Mesothelial cell of epicardium (in vitro differentiated cells): Measurements from ENCODE around the gene GMDS. TPM values are rescaled to one million over a fixed set of nuclear protein-coding genes. Genes with fewer than 3 reads are reported as not detected.
"Not testable (repeated sequence)": the region's sequence is repeated elsewhere in the genome, so short reads cannot be mapped to it uniquely, and the experiment has no call there.

Source experiments
- DNase-seq, 2 experiments: peaks; one replicate each; pipeline ENCODE4 v3.0.0; 2021; ENCODE audit warnings: low spot score in 2 of 2; ENCODE audit not compliant: unreplicated experiment in 2 of 2
- H3K27ac Mint-ChIP-seq: 2 replicates; pipeline ENCODE4 v1.8.0; 2021; ENCODE audit warnings: mixed read lengths
- H3K27me3 Mint-ChIP-seq: 2 replicates; pipeline ENCODE4 v1.8.0; 2021; ENCODE audit warnings: low read depth, mixed read lengths
- H3K36me3 Mint-ChIP-seq: 2 replicates; pipeline ENCODE4 v1.8.0; 2021; ENCODE audit warnings: mixed read lengths
- H3K4me1 Mint-ChIP-seq: 2 replicates; pipeline ENCODE4 v1.8.0; 2021; ENCODE audit warnings: mixed read lengths
- H3K4me3 Mint-ChIP-seq: 2 replicates; pipeline ENCODE4 v1.8.0; 2021; ENCODE audit warnings: mild to moderate bottlenecking, moderate library complexity, mixed read lengths
- H3K9me3 Mint-ChIP-seq: 2 replicates; pipeline ENCODE4 v1.8.0; 2021; ENCODE audit warnings: mixed read lengths
- CTCF ChIP-seq: fragments of 200-600 bp; sonication (generic); IDR thresholded peaks from one replicate; pipeline ENCODE4 v1.5.0; 2021; ENCODE audit warnings: antibody characterized with exemption; ENCODE audit not compliant: unreplicated experiment
- total RNA-seq: library from RNA; stranded (reverse); gene quantifications from 3 replicates; pipeline ENCODE4 v1.2.1, GENCODE V29; 2021

GMDS gene
- total RNA-seq, 1 donor from 2014 or later: 39.9 TPM

- Mint-ChIP-seq H3K27me3 (no peaks in the 10 kb centered on the region), H3K27ac (peak overlapping the region; percentile 88)
- TF ChIP-seq CTCF: no peak
Observed at GRCh38 chr6:1678201-1678600, 567.2 kb downstream of the GMDS start.

GRCh38 chr6:1672379-1672778 is 573.0 kb downstream of the GMDS start:
- H3K9me3 Mint-ChIP-seq: peaks cover 9% of the 10 kb centered on the region
- H3K4me3 Mint-ChIP-seq: no peak overlapping the region
- H3K4me1 Mint-ChIP-seq: peaks cover 48% of the 10 kb centered on the region
- no peaks in the 10 kb centered on the region for H3K27me3 Mint-ChIP-seq
- no peak for TF ChIP-seq CTCF
- peak overlapping the region; percentile 92 for H3K27ac Mint-ChIP-seq
- no peak for DNase-seq
- peaks cover 18% of the 10 kb centered on the region for H3K36me3 Mint-ChIP-seq

More at GRCh38 chr6:1678201-1678600, 567.2 kb downstream of the GMDS start:
- Mint-ChIP-seq H3K4me1 (peaks cover 34% of the 10 kb centered on the region), H3K4me3 (no peak overlapping the region), H3K9me3 (peaks cover 9% of the 10 kb centered on the region), H3K36me3 (peaks cover 18% of the 10 kb centered on the region)
- no peak for DNase-seq

DNA sequence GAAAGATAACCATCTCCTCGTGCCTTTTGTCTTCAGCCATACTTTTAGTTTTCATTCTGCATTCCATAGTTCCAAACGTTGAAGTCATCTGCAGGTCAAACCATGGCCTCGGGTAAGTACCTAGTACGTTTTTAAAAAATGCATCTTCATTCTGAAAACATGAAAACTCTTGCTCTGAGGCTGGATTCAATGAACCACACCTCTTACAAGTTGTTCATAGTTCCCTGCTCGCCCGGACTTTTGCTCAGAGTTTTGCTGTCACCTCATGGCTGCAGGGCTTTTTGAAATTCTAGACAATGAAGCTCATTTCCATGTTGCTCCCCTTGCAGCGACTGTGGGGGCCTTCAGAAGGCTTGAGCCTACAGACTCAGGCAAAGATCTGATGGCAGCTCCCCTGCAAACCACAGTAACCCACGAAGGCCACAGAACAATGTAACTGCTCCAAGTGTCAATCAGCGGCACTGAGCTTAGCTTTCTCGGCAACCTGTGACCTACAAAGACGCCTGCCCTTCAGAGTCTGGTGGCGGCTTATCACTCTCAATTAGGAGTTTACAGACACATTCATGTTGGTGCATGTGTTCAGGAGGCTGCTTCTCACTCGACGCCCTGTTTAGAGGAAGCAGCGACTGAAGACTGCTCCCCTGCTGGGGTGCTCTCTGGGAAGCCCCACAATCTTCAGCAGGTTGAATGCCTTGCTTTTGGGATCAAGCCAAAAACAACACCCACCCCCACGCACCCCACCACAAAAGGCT is 574.5 kb downstream of the GMDS start:
- no peak for DNase-seq
- H3K9me3 Mint-ChIP-seq: peaks cover 12% of the 10 kb centered on the region
- no peaks in the 10 kb centered on the region for H3K27me3 Mint-ChIP-seq
- no peak overlapping the region for H3K4me3 Mint-ChIP-seq
- H3K27ac Mint-ChIP-seq: peak overlapping the region; percentile 97
- peaks cover 61% of the 10 kb centered on the region for H3K4me1 Mint-ChIP-seq
- no peak for TF ChIP-seq CTCF
- peaks cover 13% of the 10 kb centered on the region for H3K36me3 Mint-ChIP-seq

- Mint-ChIP-seq H3K4me1 (peaks cover 70% of the 10 kb centered on the region), H3K4me3 (no peak overlapping the region), H3K9me3 (peaks cover 12% of the 10 kb centered on the region), H3K27ac (peak overlapping the region; percentile 97), H3K36me3 (peaks cover 11% of the 10 kb centered on the region), H3K27me3 (no peaks in the 10 kb centered on the region)
- no peak for TF ChIP-seq CTCF
- no peak for DNase-seq
Observed at GRCh38 chr6:1669996-1670395, 575.4 kb downstream of the GMDS start.

GRCh38 chr6:1668456-1668855 is 576.9 kb downstream of the GMDS start:
- peaks cover 77% of the 10 kb centered on the region for H3K4me1 Mint-ChIP-seq
- H3K27ac Mint-ChIP-seq: peak overlapping the region; percentile 93
- H3K9me3 Mint-ChIP-seq, H3K4me3 Mint-ChIP-seq, H3K27me3 Mint-ChIP-seq, H3K36me3 Mint-ChIP-seq, DNase-seq: not testable (repeated sequence)

- Mint-ChIP-seq H3K4me1 (peaks cover 77% of the 10 kb centered on the region), H3K9me3 (peaks cover 3% of the 10 kb centered on the region), H3K4me3 (no peak overlapping the region), H3K27me3 (no peaks in the 10 kb centered on the region), H3K27ac (peak overlapping the region; percentile 93), H3K36me3 (no peaks in the 10 kb centered on the region)
- no peak for TF ChIP-seq CTCF
- DNase-seq: no peak
Observed at GRCh38 chr6:1667805-1668175, 577.6 kb downstream of the GMDS start.
